ENCODE data around the gene METAP1D. TPM values are rescaled to one million over a fixed set of nuclear protein-coding genes. Genes with fewer than 3 reads are reported as not detected.

The METAP1D gene
- total RNA-seq, 3 donors from 2014 or later = 5.1 to 5.9 (median 5.1) TPM

- no peak for ATAC-seq
- Mint-ChIP-seq H3K4me1 (ENCODE audit: low read depth) (peaks cover 16% of the 10 kb centered on the region), H3K4me3 (no peak overlapping the region), H3K36me3 (ENCODE audit: insufficient read depth) (peaks cover 6% of the 10 kb centered on the region), H3K9me3 (no peaks in the 10 kb centered on the region), H3K27me3 (ENCODE audit: low read depth) (no peaks in the 10 kb centered on the region)
- DNase-seq = no peak
These were observed 13.1 kb downstream of the METAP1D start for GRCh38 chr2:172012677-172013391.

GRCh38 chr2:172013396-172013795 is 13.6 kb downstream of the METAP1D start:
- no peak for DNase-seq
- no peaks in the 10 kb centered on the region for H3K9me3 Mint-ChIP-seq
- H3K36me3 Mint-ChIP-seq (ENCODE audit: insufficient read depth) = peaks cover 6% of the 10 kb centered on the region
- H3K4me1 Mint-ChIP-seq (ENCODE audit: low read depth) = peaks cover 16% of the 10 kb centered on the region
- no peak overlapping the region for H3K4me3 Mint-ChIP-seq
- no peak for ATAC-seq
- no peaks in the 10 kb centered on the region for H3K27me3 Mint-ChIP-seq (ENCODE audit: low read depth)

- no peak overlapping the region for H3K4me3 Mint-ChIP-seq
- no peak for DNase-seq
- H3K9me3 Mint-ChIP-seq = no peaks in the 10 kb centered on the region
- peaks cover 12% of the 10 kb centered on the region for H3K36me3 Mint-ChIP-seq (ENCODE audit: insufficient read depth)
- no peak for ATAC-seq
- H3K4me1 Mint-ChIP-seq (ENCODE audit: low read depth) = no peaks in the 10 kb centered on the region
- no peaks in the 10 kb centered on the region for H3K27me3 Mint-ChIP-seq (ENCODE audit: low read depth)
These were observed 21.6 kb downstream of the METAP1D start for GRCh38 chr2:172021074-172021931.

- ATAC-seq = no peak
- Mint-ChIP-seq H3K4me3 (no peak overlapping the region), H3K9me3 (no peaks in the 10 kb centered on the region), H3K4me1 (ENCODE audit: low read depth) (no peaks in the 10 kb centered on the region), H3K27me3 (ENCODE audit: low read depth) (no peaks in the 10 kb centered on the region), H3K36me3 (ENCODE audit: insufficient read depth) (peaks cover 10% of the 10 kb centered on the region)
- no peak for DNase-seq
These were observed 22.2 kb downstream of the METAP1D start for GRCh38 chr2:172021955-172022354.

GRCh38 chr2:172031536-172031935 is 31.8 kb downstream of the METAP1D start:
- Mint-ChIP-seq H3K36me3 (ENCODE audit: insufficient read depth) (no peaks in the 10 kb centered on the region), H3K4me3 (no peak overlapping the region), H3K9me3 (no peaks in the 10 kb centered on the region), H3K27me3 (ENCODE audit: low read depth) (no peaks in the 10 kb centered on the region), H3K4me1 (ENCODE audit: low read depth) (no peaks in the 10 kb centered on the region)
- DNase-seq (no peak), ATAC-seq (no peak)

- no peaks in the 10 kb centered on the region for H3K9me3 Mint-ChIP-seq
- no peaks in the 10 kb centered on the region for H3K27me3 Mint-ChIP-seq (ENCODE audit: low read depth)
- DNase-seq (no peak), ATAC-seq (no peak)
- no peaks in the 10 kb centered on the region for H3K4me1 Mint-ChIP-seq (ENCODE audit: low read depth)
- H3K36me3 Mint-ChIP-seq (ENCODE audit: insufficient read depth) = no peaks in the 10 kb centered on the region
- no peak overlapping the region for H3K4me3 Mint-ChIP-seq
These were observed 38.4 kb downstream of the METAP1D start for GRCh38 chr2:172038121-172038520.

- Mint-ChIP-seq H3K27me3 (ENCODE audit: low read depth) (no peaks in the 10 kb centered on the region), H3K4me1 (ENCODE audit: low read depth) (no peaks in the 10 kb centered on the region), H3K9me3 (no peaks in the 10 kb centered on the region), H3K36me3 (ENCODE audit: insufficient read depth) (no peaks in the 10 kb centered on the region), H3K4me3 (no peak overlapping the region)
- DNase-seq = no peak
- no peak for ATAC-seq
These were observed 38.9 kb downstream of the METAP1D start for GRCh38 chr2:172038604-172039003.

- Mint-ChIP-seq H3K9me3 (no peaks in the 10 kb centered on the region), H3K4me3 (no peak overlapping the region), H3K4me1 (ENCODE audit: low read depth) (no peaks in the 10 kb centered on the region), H3K27me3 (ENCODE audit: low read depth) (no peaks in the 10 kb centered on the region), H3K36me3 (ENCODE audit: insufficient read depth) (no peaks in the 10 kb centered on the region)
- no peak for DNase-seq
- ATAC-seq = no peak
These were observed 39.4 kb downstream of the METAP1D start for GRCh38 chr2:172039011-172039704.

- DNase-seq (no peak), ATAC-seq (no peak)
- Mint-ChIP-seq H3K4me3 (no peak overlapping the region), H3K27me3 (ENCODE audit: low read depth) (no peaks in the 10 kb centered on the region), H3K36me3 (ENCODE audit: insufficient read depth) (no peaks in the 10 kb centered on the region), H3K4me1 (ENCODE audit: low read depth) (no peaks in the 10 kb centered on the region), H3K9me3 (no peaks in the 10 kb centered on the region)
These were observed 40.6 kb downstream of the METAP1D start for GRCh38 chr2:172040311-172040710.

GRCh38 chr2:172046080-172046678 is 46.4 kb downstream of the METAP1D start:
- H3K9me3 Mint-ChIP-seq = no peaks in the 10 kb centered on the region

GRCh38 chr2:172046866-172047565 is 47.3 kb downstream of the METAP1D start:
- Mint-ChIP-seq H3K4me1 (ENCODE audit: low read depth) (peaks cover 5% of the 10 kb centered on the region), H3K27me3 (ENCODE audit: low read depth) (no peaks in the 10 kb centered on the region), H3K4me3 (no peak overlapping the region), H3K9me3 (no peaks in the 10 kb centered on the region), H3K36me3 (ENCODE audit: insufficient read depth) (no peaks in the 10 kb centered on the region)
- ATAC-seq = no peak
- no peak for DNase-seq

More at GRCh38 chr2:172046080-172046678, 46.4 kb downstream of the METAP1D start:
- H3K27me3 Mint-ChIP-seq (ENCODE audit: low read depth) = no peaks in the 10 kb centered on the region
- ATAC-seq (no peak), DNase-seq (no peak)
- H3K36me3 Mint-ChIP-seq (ENCODE audit: insufficient read depth) = no peaks in the 10 kb centered on the region
- no peak overlapping the region for H3K4me3 Mint-ChIP-seq
- H3K4me1 Mint-ChIP-seq (ENCODE audit: low read depth) = peaks cover 5% of the 10 kb centered on the region

- ATAC-seq (no peak), DNase-seq (no peak)
- Mint-ChIP-seq H3K36me3 (ENCODE audit: insufficient read depth) (peaks cover 1% of the 10 kb centered on the region), H3K4me1 (ENCODE audit: low read depth) (peaks cover 5% of the 10 kb centered on the region), H3K9me3 (no peaks in the 10 kb centered on the region), H3K27me3 (ENCODE audit: low read depth) (no peaks in the 10 kb centered on the region), H3K4me3 (no peak overlapping the region)
These were observed 48.1 kb downstream of the METAP1D start for GRCh38 chr2:172047566-172048507.
